GM21737 (cell line): Measurements from ENCODE around the gene PCDHGA9.
"Not testable (repeated sequence)": the region's sequence is repeated elsewhere in the genome, so short reads cannot be mapped to it uniquely, and the experiment has no call there.

Source experiments
- ATAC-seq: cut with Tn5 transposase; IDR thresholded peaks from one replicate; pipeline ENCODE4 v1.9.1; 2021; ENCODE audit warnings: mild to moderate bottlenecking, moderate library complexity; ENCODE audit not compliant: unreplicated experiment

PCDHGA9 gene

GRCh38 chr5:141383345-141383744, 19.2 kb upstream of the PCDHGA9 start:
- no peak for ATAC-seq

GRCh38 chr5:141384471-141385267, 17.9 kb upstream of the PCDHGA9 start:
- no peak for ATAC-seq

GRCh38 chr5:141387557-141388311, 14.8 kb upstream of the PCDHGA9 start, which contains the start of gene PCDHGB4:
PCDHGB4 (plus strand) TSS chr5:141387698; CDS start chr5:141387885, 187 bp downstream.
- not testable (repeated sequence) for ATAC-seq

GRCh38 chr5:141388661-141389060, 13.9 kb upstream of the PCDHGA9 start:
- no peak for ATAC-seq

GRCh38 chr5:141389153-141390042, 13.2 kb upstream of the PCDHGA9 start:
- no peak for ATAC-seq

GRCh38 chr5:141392429-141393198, 10.0 kb upstream of the PCDHGA9 start, which contains the start of gene PCDHGA8:
PCDHGA8 (plus strand) TSS chr5:141392633; CDS start chr5:141392814, 181 bp downstream.
- ATAC-seq = no peak

GRCh38 chr5:141393267-141393666, 9.3 kb upstream of the PCDHGA9 start:
- no peak for ATAC-seq

- not testable (repeated sequence) for ATAC-seq
Measured at GRCh38 chr5:141394401-141395187, 8.0 kb upstream of the PCDHGA9 start.

GRCh38 chr5:141397756-141398551, 4.6 kb upstream of the PCDHGA9 start, which contains the start of gene PCDHGB5:
PCDHGB5 (plus strand) TSS chr5:141397947; CDS start chr5:141398128, 181 bp downstream.
- peak; percentile 88 for ATAC-seq

GRCh38 chr5:141398608-141399007, 4.0 kb upstream of the PCDHGA9 start:
- no peak for ATAC-seq

- ATAC-seq = no peak
Measured at GRCh38 chr5:141399555-141400258, 2.9 kb upstream of the PCDHGA9 start.

GRCh38 chr5:141403387-141403786, 809 bp downstream of the PCDHGA9 start:
- no peak for ATAC-seq

- ATAC-seq = not testable (repeated sequence)
Measured at GRCh38 chr5:141407790-141408505, 5.4 kb downstream of the PCDHGA9 start, which contains the start of gene PCDHGB6. PCDHGB6 (plus strand) TSS chr5:141408021; CDS start chr5:141408203, 182 bp downstream.

- no peak for ATAC-seq
Measured at GRCh38 chr5:141409598-141410306, 7.2 kb downstream of the PCDHGA9 start.

GRCh38 chr5:141411575-141411974, 9.0 kb downstream of the PCDHGA9 start:
- ATAC-seq = no peak

GRCh38 chr5:141412854-141413539, 10.4 kb downstream of the PCDHGA9 start, which contains the start of gene PCDHGA10:
PCDHGA10 (plus strand) TSS chr5:141412987; CDS start chr5:141413176, 189 bp downstream.
- peak; percentile 62 for ATAC-seq
